K562 (cell line): Measurements from ENCODE around the gene SV2C. TPM values are rescaled to one million over a fixed set of nuclear protein-coding genes. Genes with fewer than 3 reads are reported as not detected.

ENCODE experiments used
- ATAC-seq: fragments of 200-7000 bp; cut with Tn5 transposase; 3 replicates; pipeline ENCODE4 v1.9.1; 2020; ENCODE audit warnings: moderate library complexity
- BruUV-seq: library from RNA; stranded (reverse); fragments of 400-500 nt; replicated peaks from 2 replicates; lab custom pipeline; 2021; lab: Mats Ljungman, UMichigan
- CTCF ChIA-PET: fragments of 300-600 bp; formaldehyde crosslinking; extraction: SDS; loops from one replicate; lab custom pipeline; 2021; ENCODE audit warnings: low intra/inter-chr PET ratio; lab: Yijun Ruan, JAX
- POLR2A ChIA-PET: fragments of 300-600, 350-650 bp; sonication (Branson Sonifier 250); formaldehyde crosslinking; extraction: SDS; loops from one replicate; lab custom pipeline; 2021; ENCODE audit warnings: antibody characterized with exemption, inconsistent platforms; lab: Yijun Ruan, JAX
- DNase-seq, 4 experiments: peaks; one replicate each; pipeline versions ENCODE4 v3.0.0 to v3.0.0-alpha.2; 2011 to 2018; ENCODE audit warnings: low spot score in 3 of 4, mixed read lengths in 3 of 4; ENCODE audit errors: extremely low read depth in 1 of 4
- FAIRE-seq: peaks from 2 replicates; lab custom pipeline; 2011; peaks lifted over from hg19 to GRCh38; lab: Jason Lieb, UNC
- H2AFZ ChIP-seq: 2 replicates; pipeline ENCODE4 v1.6.0; 2011; ENCODE audit warnings: low read depth, low read length, control low read depth, inconsistent platforms
- H3K27ac ChIP-seq: fragments of 200-600 bp; 3 replicates; pipeline ENCODE4 v1.8.0; 2011; ENCODE audit warnings: low read depth, mild to moderate bottlenecking, control low read depth, inconsistent platforms, low read length, moderate library complexity, mixed read lengths; ENCODE audit errors: extremely low read depth
- H3K27me3 ChIP-seq, 2 experiments: fragments of 300-600 bp in 1 of 2; 2 replicates in 1 of 2; 3 replicates in 1 of 2; pipeline versions ENCODE4 v1.6.0 to v1.8.0; 2011; ENCODE audit warnings: inconsistent platforms in 2 of 2, low read length in 2 of 2, mild to moderate bottlenecking in 1 of 2, mixed read lengths in 1 of 2, moderate library complexity in 1 of 2; ENCODE audit not compliant: control insufficient read depth in 2 of 2, insufficient read depth in 2 of 2
- H3K36me3 ChIP-seq: fragments of 300-600 bp; 3 replicates; pipeline ENCODE4 v1.8.0; 2011; ENCODE audit warnings: mild to moderate bottlenecking, low read length, inconsistent platforms; ENCODE audit not compliant: control insufficient read depth, insufficient read depth
- H3K4me1 ChIP-seq, 2 experiments: fragments of 200-600 bp in 1 of 2; replicated peaks in 1 of 2; 2 replicates in 1 of 2; 3 replicates in 1 of 2; pipeline versions ENCODE4 v1.5.1 to v1.8.0; 2011; ENCODE audit warnings: inconsistent platforms in 2 of 2, low read length in 2 of 2, mild to moderate bottlenecking in 1 of 2, mixed read lengths in 1 of 2, moderate library complexity in 1 of 2; ENCODE audit not compliant: control insufficient read depth in 2 of 2, insufficient read depth in 2 of 2
- H3K4me2 ChIP-seq: 2 replicates; pipeline ENCODE4 v1.6.1; 2011; ENCODE audit warnings: low read length, control low read depth, inconsistent platforms, mixed read lengths; ENCODE audit not compliant: insufficient read depth
- H3K4me3 ChIP-seq: fragments of 200-600 bp; sonication (generic), shearing (Covaris generic); 2 replicates; pipeline ENCODE4 v1.5.1; 2016; ENCODE audit warnings: control low read depth, inconsistent platforms
- H3K79me2 ChIP-seq: fragments of 200-600 bp; 3 replicates; pipeline ENCODE4 v1.8.0; 2011; ENCODE audit warnings: low read length, inconsistent platforms; ENCODE audit not compliant: control insufficient read depth, insufficient read depth
- H3K9ac ChIP-seq, 2 experiments: 2 replicates each; pipeline versions ENCODE4 v1.6.0 to v1.6.1; 2011; ENCODE audit warnings: low read depth in 2 of 2, low read length in 2 of 2, control low read depth in 1 of 2, inconsistent platforms in 1 of 2, mild to moderate bottlenecking in 1 of 2, mixed read lengths in 1 of 2; ENCODE audit not compliant: insufficient read depth in 1 of 2
- H3K9me1 ChIP-seq: one replicate; pipeline ENCODE4 v1.6.0; 2011; ENCODE audit warnings: inconsistent platforms, mild to moderate bottlenecking, low read length, moderate library complexity; ENCODE audit not compliant: control insufficient read depth, insufficient read depth
- H3K9me3 ChIP-seq: replicated peaks from 2 replicates; pipeline ENCODE4 v1.5.1; 2011; ENCODE audit warnings: low read depth, low read length, inconsistent platforms; ENCODE audit not compliant: control insufficient read depth, insufficient read depth
- H4K20me1 ChIP-seq: replicated peaks from 2 replicates; pipeline ENCODE4 v1.6.1; 2011; ENCODE audit warnings: low read length, inconsistent platforms, mixed read lengths; ENCODE audit not compliant: control insufficient read depth, insufficient read depth
- BDP1 ChIP-seq: IDR thresholded peaks from 3 replicates; pipeline ENCODE4 v1.6.1; 2011; ENCODE audit not compliant: insufficient read length, insufficient read depth
- CAMTA2 ChIP-seq: fragments of 250-450 bp; sonication (Bioruptor Pico); conservative IDR thresholded peaks from 2 replicates; pipeline ENCODE4 v1.5.1; 2022
- CBX2 ChIP-seq: fragments of 200-600 bp; sonication (generic); IDR thresholded peaks from one replicate; pipeline ENCODE4 v1.6.1; 2012; ENCODE audit warnings: mild to moderate bottlenecking, low read length, inconsistent platforms; ENCODE audit not compliant: insufficient read depth, poor library complexity, severe bottlenecking
- CBX8 ChIP-seq: fragments of 200-600 bp; sonication (generic); IDR thresholded peaks from 2 replicates; pipeline ENCODE4 v1.6.1; 2012; ENCODE audit warnings: borderline replicate concordance, mixed run types, low read depth, mild to moderate bottlenecking, moderate library complexity, mixed read lengths, low read length, control low read depth, inconsistent platforms; ENCODE audit not compliant: poor library complexity, severe bottlenecking; ENCODE audit errors: extremely low read depth
- CEBPG ChIP-seq, 3 experiments: fragments of 200-800 bp in 1 of 3; sonication (Bioruptor generic) in 1 of 3; sonication (generic) in 1 of 3; formaldehyde crosslinking in 1 of 3; IDR thresholded peaks in 2 of 3; conservative IDR thresholded peaks in 1 of 3; 2 replicates each; pipeline versions ENCODE4 v1.6.1 to v1.8.0; 2016 to 2022; ENCODE audit warnings: missing compliant biosample characterization in 2 of 3, missing genetic modification characterization in 2 of 3, mild to moderate bottlenecking in 1 of 3, missing genetic modification reagents in 1 of 3
- CHCHD3 ChIP-seq: fragments of 250-450 bp; sonication (Bioruptor Pico); IDR thresholded peaks from 2 replicates; pipeline ENCODE4 v2.1.2; 2022; ENCODE audit warnings: mild to moderate bottlenecking
- CREM ChIP-seq: IDR thresholded peaks from 2 replicates; pipeline ENCODE4 v1.6.1; 2014; ENCODE audit warnings: antibody characterized with exemption, low read depth
- CTBP1 ChIP-seq: fragments of 450-650 bp; IDR thresholded peaks from 2 replicates; pipeline ENCODE4 v1.6.1; 2016; ENCODE audit warnings: borderline replicate concordance
- ERF ChIP-seq: fragments of 450-650 bp; formaldehyde crosslinking; IDR thresholded peaks from 2 replicates; pipeline ENCODE4 v1.4.0; 2020; ENCODE audit warnings: mild to moderate bottlenecking, mixed read lengths
- KLF16 ChIP-seq: IDR thresholded peaks from 2 replicates; pipeline ENCODE4 v1.6.1; 2016; ENCODE audit warnings: antibody characterized with exemption
- NFIX ChIP-seq: fragments of 250-450 bp; sonication (Bioruptor Pico); IDR thresholded peaks from 2 replicates; pipeline ENCODE4 v1.4.0; 2020; ENCODE audit warnings: low read depth, mild to moderate bottlenecking, moderate library complexity
- SETDB1 ChIP-seq: IDR thresholded peaks from one replicate; pipeline ENCODE4 v1.6.1; 2012; ENCODE audit warnings: low read length, control low read depth, inconsistent platforms
- TEAD1 ChIP-seq, 2 experiments: fragments of 450-650 bp in 1 of 2; sonication (generic) in 1 of 2; formaldehyde crosslinking; IDR thresholded peaks; 2 replicates each; pipeline versions ENCODE4 v1.4.0 to v1.8.0; 2020 to 2022; ENCODE audit warnings: mild to moderate bottlenecking in 2 of 2, missing genetic modification reagents in 1 of 2
- WGBS: fragments of 100-300 bp; shearing (Covaris generic); methylation state at CpG from one replicate; pipeline ENCODE4 v1.1.6; 2016; ENCODE audit warnings: low coverage, mixed read lengths; ENCODE audit not compliant: insufficient coverage; ENCODE audit errors: missing lambda C conversion rate; 5-methylcytosine and 5-hydroxymethylcytosine counted together
- in situ Hi-C: fragments of 300-500 bp; cut with MboI; formaldehyde crosslinking; loops from 4 replicates; pipeline ENCODE4 v1.15.0; 2018; ENCODE audit warnings: inconsistent platforms, mixed read lengths
- intact Hi-C: fragments of 100-400 bp; cut with micrococcal nuclease; formaldehyde crosslinking; loops from 2 replicates; pipeline ENCODE4 v1.14.2; 2022
- polyA plus RNA-seq, 8 experiments: library from polyadenylated mRNA; depleted of rRNA in 4 of 8; stranded (reverse) in 5 of 8; unstranded in 3 of 8; fragments of >200 nt; fragmentation: Nextera tagmentation in 2 of 8; fragmentation: Illumina TruSeq in 1 of 8; extraction: Ambion mirVana in 2 of 8; extraction: Trizol in 1 of 8; gene quantifications; 2 replicates each; pipeline versions ENCODE4 v1.2.1 to v1.2.3, GENCODE V29; 2011 to 2014; ENCODE audit warnings: inconsistent platforms in 1 of 8, missing spikeins in 1 of 8
- total RNA-seq, 7 experiments: library from RNA; depleted of rRNA in 6 of 7; stranded (reverse); fragments of >200 nt in 6 of 7; fragmentation: Illumina TruSeq in 2 of 7; extraction: Trizol in 2 of 7; gene quantifications; 2 replicates each; pipeline versions ENCODE4 v1.2.1 to v1.2.3, GENCODE V29; 2011 to 2021; ENCODE audit warnings: low replicate concordance in 1 of 7
- TF ChIP-seq, protein P1 (sequence below): IDR thresholded peaks from 2 replicates; pipeline ENCODE4 v1.6.1; 2012; ENCODE audit warnings: low read depth, low read length, improper control_type of control experiment, borderline replicate concordance
- TF ChIP-seq, protein P2 (sequence below): fragments of 200-800 bp; sonication (Bioruptor generic); IDR thresholded peaks from 2 replicates; pipeline ENCODE4 v1.6.1; 2016; ENCODE audit warnings: missing genetic modification characterization, missing compliant biosample characterization

Gene SV2C
- total and polyA plus RNA-seq, 9 of the 15 experiments (the other 6 are each of a cell fraction or from before 2014, with no cell fraction given) = 0.05 TPM; not detected in 8

DNA sequence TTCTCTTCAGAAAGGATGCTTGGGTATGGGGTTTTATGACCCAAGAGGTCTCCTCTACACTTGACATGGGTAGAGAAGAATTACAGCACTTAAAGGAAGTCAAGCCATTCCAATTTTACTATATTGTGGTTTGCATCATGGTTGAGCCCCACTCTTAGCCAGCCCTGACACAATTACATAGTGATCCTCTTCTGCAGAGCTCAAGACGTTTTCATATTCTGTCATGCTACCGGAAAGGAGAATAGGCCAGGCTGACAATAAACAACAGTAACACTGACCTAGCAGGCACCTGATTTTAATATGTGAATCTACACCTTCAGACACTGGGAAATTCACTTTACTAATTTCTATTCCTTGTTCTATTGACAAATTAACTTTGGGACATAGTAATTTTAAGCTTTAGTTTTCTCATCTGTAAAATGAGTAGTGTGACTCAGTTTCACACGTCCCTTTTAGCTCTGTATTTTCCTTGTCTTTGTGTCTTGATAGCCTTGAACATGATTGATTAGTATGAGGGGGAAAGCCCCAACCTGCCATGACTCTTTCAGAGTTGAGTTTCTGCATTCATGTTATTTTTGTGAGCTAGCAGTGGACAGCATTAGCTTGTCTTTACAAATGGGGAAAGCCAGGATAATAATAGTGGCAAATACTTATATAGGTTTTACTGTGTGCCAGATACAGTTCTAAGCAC lies 83.8 kb downstream of the SV2C start:
- Histone ChIP-seq H3K79me2 (no peaks in the 10 kb centered on the region), H3K36me3 (no peaks in the 10 kb centered on the region), H3K27me3 (peaks cover 8 to 10% of the 10 kb centered on the region in 2 experiments; a peak in 3 of 5 replicates), H3K4me1 (no peaks in the 10 kb centered on the region; a peak in 1 of 5 replicates), H3K9ac (no peak overlapping the region), H3K9me3 (no peaks in the 10 kb centered on the region), H2AFZ (no peak overlapping the region), H3K4me2 (no peak overlapping the region), H3K4me3 (no peak overlapping the region), H3K9me1 (no peaks in the 10 kb centered on the region), H4K20me1 (no peaks in the 10 kb centered on the region), H3K27ac (no peak overlapping the region)
- ATAC-seq (no peak), FAIRE-seq (no peak), DNase-seq (no peak)
- no TSS peak for BruUV-seq
- ChIA-PET CTCF (no interaction called here), POLR2A (interaction anchor here (0.8 to 2.1 kb wide), 4 partner anchors 9 to 63 kb away, joined by 3 to 5 read pairs (median 4); no protein-coding TSS in a partner anchor)
- intact Hi-C loops (no loop called here), in situ Hi-C loops (no loop called here)
- 0% methylated on average over 3 of the region's 3 CpGs for WGBS
- no peak for TF ChIP-seq TEAD1 (CRISPR knock-in tag; IDR thresholded peaks at IDR 0.05)
- TF ChIP-seq CBX2 = no peak
- no peak for TF ChIP-seq CEBPG (CRISPR knock-in tag; IDR thresholded peaks at IDR 0.05)
- TF ChIP-seq CEBPG (tag; conservative IDR thresholded peaks at IDR 0.05 in 1 of 2, IDR thresholded peaks at IDR 0.05 in 1 of 2) = no peak
- no peak for TF ChIP-seq CREM
- TF ChIP-seq SETDB1 = no peak
- no peak for TF ChIP-seq CBX8
- TF ChIP-seq CAMTA2 (CRISPR knock-in tag) = no peak
- no peak for TF ChIP-seq ERF (CRISPR knock-in tag)
- TF ChIP-seq NFIX (CRISPR knock-in tag) = no peak
- TF ChIP-seq KLF16 = no peak
- no peak for TF ChIP-seq CHCHD3 (CRISPR knock-in tag)
- TF ChIP-seq, protein P1, sequence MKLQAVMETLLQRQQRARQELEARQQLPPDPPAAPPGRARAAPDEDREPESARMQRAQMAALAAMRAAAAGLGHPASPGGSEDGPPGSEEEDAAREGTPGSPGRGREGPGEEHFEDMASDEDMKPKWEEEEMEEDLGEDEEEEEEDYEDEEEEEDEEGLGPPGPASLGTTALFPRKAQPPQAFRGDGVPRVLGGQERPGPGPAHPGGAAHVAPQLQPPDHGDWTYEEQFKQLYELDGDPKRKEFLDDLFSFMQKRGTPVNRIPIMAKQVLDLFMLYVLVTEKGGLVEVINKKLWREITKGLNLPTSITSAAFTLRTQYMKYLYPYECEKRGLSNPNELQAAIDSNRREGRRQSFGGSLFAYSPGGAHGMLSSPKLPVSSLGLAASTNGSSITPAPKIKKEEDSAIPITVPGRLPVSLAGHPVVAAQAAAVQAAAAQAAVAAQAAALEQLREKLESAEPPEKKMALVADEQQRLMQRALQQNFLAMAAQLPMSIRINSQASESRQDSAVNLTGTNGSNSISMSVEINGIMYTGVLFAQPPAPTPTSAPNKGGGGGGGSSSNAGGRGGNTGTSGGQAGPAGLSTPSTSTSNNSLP = no peak
- no peak for TF ChIP-seq BDP1
- TF ChIP-seq, protein P2, sequence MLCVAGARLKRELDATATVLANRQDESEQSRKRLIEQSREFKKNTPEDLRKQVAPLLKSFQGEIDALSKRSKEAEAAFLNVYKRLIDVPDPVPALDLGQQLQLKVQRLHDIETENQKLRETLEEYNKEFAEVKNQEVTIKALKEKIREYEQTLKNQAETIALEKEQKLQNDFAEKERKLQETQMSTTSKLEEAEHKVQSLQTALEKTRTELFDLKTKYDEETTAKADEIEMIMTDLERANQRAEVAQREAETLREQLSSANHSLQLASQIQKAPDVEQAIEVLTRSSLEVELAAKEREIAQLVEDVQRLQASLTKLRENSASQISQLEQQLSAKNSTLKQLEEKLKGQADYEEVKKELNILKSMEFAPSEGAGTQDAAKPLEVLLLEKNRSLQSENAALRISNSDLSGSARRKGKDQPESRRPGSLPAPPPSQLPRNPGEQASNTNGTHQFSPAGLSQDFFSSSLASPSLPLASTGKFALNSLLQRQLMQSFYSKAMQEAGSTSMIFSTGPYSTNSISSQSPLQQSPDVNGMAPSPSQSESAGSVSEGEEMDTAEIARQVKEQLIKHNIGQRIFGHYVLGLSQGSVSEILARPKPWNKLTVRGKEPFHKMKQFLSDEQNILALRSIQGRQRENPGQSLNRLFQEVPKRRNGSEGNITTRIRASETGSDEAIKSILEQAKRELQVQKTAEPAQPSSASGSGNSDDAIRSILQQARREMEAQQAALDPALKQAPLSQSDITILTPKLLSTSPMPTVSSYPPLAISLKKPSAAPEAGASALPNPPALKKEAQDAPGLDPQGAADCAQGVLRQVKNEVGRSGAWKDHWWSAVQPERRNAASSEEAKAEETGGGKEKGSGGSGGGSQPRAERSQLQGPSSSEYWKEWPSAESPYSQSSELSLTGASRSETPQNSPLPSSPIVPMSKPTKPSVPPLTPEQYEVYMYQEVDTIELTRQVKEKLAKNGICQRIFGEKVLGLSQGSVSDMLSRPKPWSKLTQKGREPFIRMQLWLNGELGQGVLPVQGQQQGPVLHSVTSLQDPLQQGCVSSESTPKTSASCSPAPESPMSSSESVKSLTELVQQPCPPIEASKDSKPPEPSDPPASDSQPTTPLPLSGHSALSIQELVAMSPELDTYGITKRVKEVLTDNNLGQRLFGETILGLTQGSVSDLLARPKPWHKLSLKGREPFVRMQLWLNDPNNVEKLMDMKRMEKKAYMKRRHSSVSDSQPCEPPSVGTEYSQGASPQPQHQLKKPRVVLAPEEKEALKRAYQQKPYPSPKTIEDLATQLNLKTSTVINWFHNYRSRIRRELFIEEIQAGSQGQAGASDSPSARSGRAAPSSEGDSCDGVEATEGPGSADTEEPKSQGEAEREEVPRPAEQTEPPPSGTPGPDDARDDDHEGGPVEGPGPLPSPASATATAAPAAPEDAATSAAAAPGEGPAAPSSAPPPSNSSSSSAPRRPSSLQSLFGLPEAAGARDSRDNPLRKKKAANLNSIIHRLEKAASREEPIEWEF (CRISPR knock-in tag) = no peak
- TF ChIP-seq CTBP1 = no peak
